HCT116 (cell line): ENCODE results near the gene VSTM1. TPM values are rescaled to one million over a fixed set of nuclear protein-coding genes. Genes with fewer than 3 reads are reported as not detected.

ENCODE experiments used
- ATAC-seq: fragments of 200-7000 bp; cut with Tn5 transposase; 2 replicates; pipeline ENCODE4 v1.9.1; 2020; ENCODE audit warnings: mild to moderate bottlenecking, moderate library complexity
- BruUV-seq: library from RNA; stranded (reverse); fragments of 400-500 nt; replicated peaks from 2 replicates; lab custom pipeline; 2021; lab: Mats Ljungman, UMichigan
- CTCF ChIA-PET: fragments of 300-600 bp; sonication (Branson Sonifier 250); formaldehyde crosslinking; loops from one replicate; lab custom pipeline; 2021; ENCODE audit warnings: antibody characterized with exemption; lab: Charles Lee
- POLR2A ChIA-PET: fragments of 300-600, 350-600 bp; sonication (Branson Sonifier 250); formaldehyde crosslinking; loops from one replicate; lab custom pipeline; 2021; ENCODE audit warnings: antibody characterized with exemption; lab: Charles Lee
- RAD21 ChIA-PET, 2 experiments: fragments of 300-600 bp; sonication (Branson Sonifier 250); formaldehyde crosslinking; loops; one replicate each; lab custom pipeline; 2023; ENCODE audit warnings: low total read pairs in 2 of 2; ENCODE audit not compliant: uncharacterized antibody in 2 of 2, unreplicated experiment in 2 of 2, low non-redundant PET in 1 of 2; lab: Charles Lee
- DNase-seq: peaks from one replicate; pipeline ENCODE4 v3.0.0-alpha.2; 2010; ENCODE audit warnings: low read depth, low spot score
- H2AFZ ChIP-seq: fragments of 200-600 bp; shearing (Covaris generic), sonication (generic); 2 replicates; pipeline ENCODE4 v1.6.1; 2017; ENCODE audit warnings: low read depth, mixed run types, mixed read lengths, antibody characterized with exemption, low read length; ENCODE audit not compliant: poor library complexity, severe bottlenecking
- H3K27ac ChIP-seq: 2 replicates; pipeline ENCODE4 v1.5.1; 2012; ENCODE audit warnings: low read depth, low read length
- H3K27me3 ChIP-seq: fragments of 200-600 bp; sonication (generic); 2 replicates; pipeline ENCODE4 v1.6.1; 2016; ENCODE audit warnings: mixed run types, low read length, mixed read lengths; ENCODE audit not compliant: insufficient read depth
- H3K36me3 ChIP-seq, 2 experiments: fragments of 200-500 bp in 1 of 2; fragments of 200-600 bp in 1 of 2; sonication (Bioruptor generic) in 1 of 2; sonication (generic) in 1 of 2; 2 replicates each; pipeline versions ENCODE4 v1.5.1 to v1.6.1; 2014 to 2016; ENCODE audit warnings: low read length in 2 of 2, inconsistent platforms in 1 of 2, mixed read lengths in 1 of 2, mixed run types in 1 of 2; ENCODE audit not compliant: insufficient read depth in 2 of 2, control insufficient read depth in 1 of 2
- H3K4me1 ChIP-seq, 2 experiments: fragments of 200-600 bp in 1 of 2; sonication (generic) in 1 of 2; 2 replicates each; pipeline versions ENCODE4 v1.5.1 to v1.6.1; 2012 to 2017; ENCODE audit warnings: low read length in 2 of 2, inconsistent platforms in 1 of 2, mild to moderate bottlenecking in 1 of 2, mixed read lengths in 1 of 2, mixed run types in 1 of 2, moderate library complexity in 1 of 2; ENCODE audit not compliant: insufficient read depth in 2 of 2, control insufficient read depth in 1 of 2
- H3K4me2 ChIP-seq: fragments of 200-600 bp; sonication (generic); 2 replicates; pipeline ENCODE4 v1.6.1; 2017; ENCODE audit warnings: mixed run types, low read length, mixed read lengths
- H3K4me3 ChIP-seq, 2 experiments: fragments of 200-600 bp in 1 of 2; sonication (generic) in 1 of 2; replicated peaks in 1 of 2; 2 replicates each; pipeline ENCODE4 v1.5.1; 2011 to 2016; ENCODE audit warnings: low read length in 2 of 2, control low read depth in 1 of 2, low read depth in 1 of 2, mild to moderate bottlenecking in 1 of 2, mixed read lengths in 1 of 2, mixed run types in 1 of 2
- H3K79me2 ChIP-seq: fragments of 200-600 bp; sonication (generic); 2 replicates; pipeline ENCODE4 v1.6.1; 2017; ENCODE audit warnings: mild to moderate bottlenecking, mixed run types, low read length, moderate library complexity, mixed read lengths; ENCODE audit not compliant: insufficient read depth
- H3K9ac ChIP-seq: fragments of 200-600 bp; sonication (generic); 2 replicates; pipeline ENCODE4 v1.6.1; 2016; ENCODE audit warnings: low read length, mixed read lengths
- H3K9me2 ChIP-seq: fragments of 200-600 bp; sonication (generic), shearing (Covaris generic); 2 replicates; pipeline ENCODE4 v1.6.1; 2017; ENCODE audit warnings: mixed run types, mild to moderate bottlenecking, moderate library complexity; ENCODE audit not compliant: insufficient read depth
- H3K9me3 ChIP-seq, 2 experiments: fragments of 200-500 bp in 1 of 2; fragments of 200-600 bp in 1 of 2; sonication (Bioruptor generic) in 1 of 2; sonication (generic) in 1 of 2; 2 replicates each; pipeline ENCODE4 v1.6.1; 2014 to 2017; ENCODE audit warnings: low read length in 2 of 2, mixed read lengths in 2 of 2, inconsistent platforms in 1 of 2, low read depth in 1 of 2, mild to moderate bottlenecking in 1 of 2, mixed run types in 1 of 2, moderate library complexity in 1 of 2; ENCODE audit not compliant: control insufficient read depth in 1 of 2, insufficient read depth in 1 of 2
- H4K20me1 ChIP-seq: fragments of 200-600 bp; sonication (generic), shearing (Covaris generic); 2 replicates; pipeline ENCODE4 v1.6.1; 2017; ENCODE audit warnings: mixed run types, mild to moderate bottlenecking, moderate library complexity; ENCODE audit not compliant: insufficient read depth
- CBX3 ChIP-seq: IDR thresholded peaks from 2 replicates; pipeline ENCODE4 v1.6.1; 2012; ENCODE audit warnings: low read depth
- FOSL1 ChIP-seq: IDR thresholded peaks from 2 replicates; pipeline ENCODE4 v1.6.1; 2012; ENCODE audit warnings: low read depth
- JUND ChIP-seq: IDR thresholded peaks from 2 replicates; pipeline ENCODE4 v1.6.1; 2012
- POLR2A ChIP-seq: IDR thresholded peaks from 2 replicates; pipeline ENCODE4 v1.7.0; 2011; ENCODE audit warnings: borderline replicate concordance; ENCODE audit not compliant: insufficient read depth, insufficient read length; ENCODE audit errors: extremely low read depth
- SIN3A ChIP-seq: IDR thresholded peaks from 2 replicates; pipeline ENCODE4 v1.6.1; 2012; ENCODE audit warnings: low read depth
- SP1 ChIP-seq: IDR thresholded peaks from 2 replicates; pipeline ENCODE4 v1.6.1; 2012; ENCODE audit warnings: low read depth
- YY1 ChIP-seq: IDR thresholded peaks from 2 replicates; pipeline ENCODE4 v1.6.1; 2011; ENCODE audit warnings: low read length, low read depth, moderate library complexity, mild to moderate bottlenecking; ENCODE audit not compliant: insufficient replicate concordance; ENCODE audit errors: extremely low read depth
- intact Hi-C: fragments of 100-400 bp; cut with micrococcal nuclease; formaldehyde crosslinking; loops from 2 replicates; pipeline ENCODE4 v1.10.0; 2022
- total RNA-seq: library from RNA; stranded (reverse); gene quantifications from one replicate; pipeline ENCODE4 v1.2.1, GENCODE V29; 2021; ENCODE audit not compliant: unreplicated experiment
- TF ChIP-seq, protein P1 (sequence below): IDR thresholded peaks from 2 replicates; pipeline ENCODE4 v1.6.1; 2012
- TF ChIP-seq, protein P2 (sequence below): IDR thresholded peaks from 2 replicates; pipeline ENCODE4 v1.6.1; 2012
- TF ChIP-seq, protein P3 (sequence below): IDR thresholded peaks from 2 replicates; pipeline ENCODE4 v1.6.1; 2011; ENCODE audit warnings: mild to moderate bottlenecking, low read length, moderate library complexity; ENCODE audit not compliant: insufficient replicate concordance; ENCODE audit errors: extremely low read depth

Gene VSTM1
- total RNA-seq, 1 experiment from 2014 or later: not detected

DNA sequence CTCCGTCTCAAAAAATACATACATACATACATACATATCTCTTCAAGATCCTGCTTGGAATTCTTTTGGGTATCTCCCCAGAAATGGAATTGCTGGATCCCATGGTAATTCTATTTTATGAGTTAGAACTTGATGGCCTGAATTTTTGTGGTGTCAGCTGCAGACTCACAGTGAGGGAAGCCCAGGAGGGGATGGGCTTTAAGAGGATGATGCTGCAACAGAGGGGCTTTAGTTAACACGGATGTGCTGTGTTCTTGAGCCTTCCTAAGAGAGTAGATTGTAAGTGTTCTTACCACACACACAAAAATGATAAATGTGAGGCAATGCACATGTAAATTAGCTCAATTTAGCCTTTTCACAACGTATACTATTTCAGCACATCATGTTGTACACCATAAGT is 40.5 kb downstream of the VSTM1 start:
- CTCF ChIA-PET: interaction anchor here (1.1 to 4.9 kb wide), 9 partner anchors 15 to 230 kb away, joined by 3 to 60 read pairs (median 15); partner anchors contain the start of gene MYADM
- TF ChIP-seq, protein P1, sequence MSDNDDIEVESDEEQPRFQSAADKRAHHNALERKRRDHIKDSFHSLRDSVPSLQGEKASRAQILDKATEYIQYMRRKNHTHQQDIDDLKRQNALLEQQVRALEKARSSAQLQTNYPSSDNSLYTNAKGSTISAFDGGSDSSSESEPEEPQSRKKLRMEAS: no peak
- TF ChIP-seq, protein P2, sequence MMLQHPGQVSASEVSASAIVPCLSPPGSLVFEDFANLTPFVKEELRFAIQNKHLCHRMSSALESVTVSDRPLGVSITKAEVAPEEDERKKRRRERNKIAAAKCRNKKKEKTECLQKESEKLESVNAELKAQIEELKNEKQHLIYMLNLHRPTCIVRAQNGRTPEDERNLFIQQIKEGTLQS: no peak
- no peak for TF ChIP-seq YY1
- no peak for TF ChIP-seq SIN3A
- no peak for TF ChIP-seq POLR2A
- no peak for TF ChIP-seq JUND
- TF ChIP-seq CBX3: no peak
- no peak for TF ChIP-seq FOSL1
- TF ChIP-seq SP1: no peak
- TF ChIP-seq, protein P3, sequence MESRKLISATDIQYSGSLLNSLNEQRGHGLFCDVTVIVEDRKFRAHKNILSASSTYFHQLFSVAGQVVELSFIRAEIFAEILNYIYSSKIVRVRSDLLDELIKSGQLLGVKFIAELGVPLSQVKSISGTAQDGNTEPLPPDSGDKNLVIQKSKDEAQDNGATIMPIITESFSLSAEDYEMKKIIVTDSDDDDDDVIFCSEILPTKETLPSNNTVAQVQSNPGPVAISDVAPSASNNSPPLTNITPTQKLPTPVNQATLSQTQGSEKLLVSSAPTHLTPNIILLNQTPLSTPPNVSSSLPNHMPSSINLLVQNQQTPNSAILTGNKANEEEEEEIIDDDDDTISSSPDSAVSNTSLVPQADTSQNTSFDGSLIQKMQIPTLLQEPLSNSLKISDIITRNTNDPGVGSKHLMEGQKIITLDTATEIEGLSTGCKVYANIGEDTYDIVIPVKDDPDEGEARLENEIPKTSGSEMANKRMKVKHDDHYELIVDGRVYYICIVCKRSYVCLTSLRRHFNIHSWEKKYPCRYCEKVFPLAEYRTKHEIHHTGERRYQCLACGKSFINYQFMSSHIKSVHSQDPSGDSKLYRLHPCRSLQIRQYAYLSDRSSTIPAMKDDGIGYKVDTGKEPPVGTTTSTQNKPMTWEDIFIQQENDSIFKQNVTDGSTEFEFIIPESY: no peak
- TF ChIP-seq, all 23 proteins: peak for 0
- Histone ChIP-seq H2AFZ (no peak overlapping the region), H3K4me2 (no peak overlapping the region), H3K9ac (no peak overlapping the region), H3K27me3 (no peaks in the 10 kb centered on the region), H3K4me1 (peaks cover 12 to 25% of the 10 kb centered on the region in 2 experiments), H3K79me2 (no peaks in the 10 kb centered on the region), H3K9me2 (no peaks in the 10 kb centered on the region), H3K9me3 (no peaks in the 10 kb centered on the region), H3K27ac (no peak overlapping the region), H4K20me1 (no peaks in the 10 kb centered on the region), H3K36me3 (no peaks in the 10 kb centered on the region), H3K4me3 (no peak overlapping the region)
- RAD21 ChIA-PET: interaction anchor here (0.9 to 1.3 kb wide), 4 partner anchors 75 to 214 kb away, joined by 3 to 11 read pairs (median 4); no protein-coding TSS in a partner anchor
- no TSS peak for BruUV-seq
- POLR2A ChIA-PET: interaction anchor here (0.6 to 1.1 kb wide), 2 partner anchors 13 to 154 kb away, joined by 3 to 4 read pairs; no protein-coding TSS in a partner anchor
- intact Hi-C loops: loop anchor here (5.0 kb wide), 1 partner anchor 116 kb away; the partner anchor contains the start of gene CACNG7
- DNase-seq (no peak), ATAC-seq (no peak)
